Stimulated activated CD8-positive, alpha-beta memory T cell treated with anti-CD3 and anti-CD28 coated beads, Interleukin-7, amount 100 ng/mL, for 48 hours (primary cell): ENCODE data around the gene UBALD1.

ENCODE experiments used
- DNase-seq, 2 donors: peaks; one replicate each; pipeline ENCODE4 v3.0.0-alpha.2; 2020; ENCODE audit warnings: low read depth in 1 of 2; ENCODE audit errors: extremely low read depth in 1 of 2

UBALD1 gene

DNA sequence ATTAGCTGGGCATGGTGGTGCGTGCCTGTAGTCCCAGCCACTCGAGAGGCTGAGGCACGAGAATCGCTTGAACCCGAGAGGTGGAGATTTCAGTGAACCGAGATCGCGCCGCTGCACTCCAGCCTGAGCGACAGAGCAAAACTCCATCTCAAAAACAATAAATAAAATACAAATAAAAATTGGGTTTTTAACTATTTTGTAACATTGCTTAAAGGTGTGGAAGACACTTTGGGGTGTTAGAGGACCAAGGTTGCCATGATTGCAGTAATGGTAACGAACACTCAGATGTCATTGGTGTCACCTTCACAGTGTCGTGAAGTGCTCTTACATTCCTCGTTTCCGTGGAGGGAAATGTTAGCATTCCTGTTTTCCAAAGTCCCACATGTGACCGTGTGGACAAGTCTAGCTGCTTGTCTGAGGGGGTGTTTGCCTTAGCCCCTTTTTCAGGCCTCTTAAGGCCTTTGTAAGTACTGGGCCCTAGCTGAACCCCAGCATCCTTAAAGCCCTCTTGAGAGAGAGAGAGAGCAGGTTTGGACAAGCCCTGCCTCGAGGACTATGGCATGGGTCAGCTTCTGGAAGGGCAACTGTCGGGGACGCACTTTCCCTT is 49.9 kb downstream of the UBALD1 start:
- no peak for DNase-seq

DNA sequence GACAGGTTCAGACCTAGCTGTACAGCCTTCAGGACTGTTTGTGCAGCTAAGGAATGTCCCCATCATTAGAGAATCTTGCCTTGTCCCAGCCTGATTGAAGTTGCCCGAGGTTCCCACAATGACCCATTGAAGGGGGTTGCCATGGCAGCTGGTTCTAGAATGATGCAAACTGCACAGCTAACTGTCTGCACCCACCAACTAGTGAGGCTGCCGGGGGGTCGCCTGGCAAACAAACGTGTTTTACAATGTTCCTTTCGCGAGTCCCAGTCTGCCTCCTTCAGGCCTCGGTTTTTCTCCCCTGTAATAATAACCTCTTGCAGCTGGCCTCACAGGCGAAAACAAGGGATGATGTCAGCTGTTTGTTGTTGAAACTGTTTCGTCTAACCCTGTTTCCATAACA is 53.1 kb downstream of the UBALD1 start:
- DNase-seq: no peak
